ENCODE data around the gene TMA7.

TMA7 gene

GRCh38 chr3:48423883-48424695 lies 16.0 kb upstream of the TMA7 start:
- DNase-seq = no peak

GRCh38 chr3:48425281-48425812 lies 14.7 kb upstream of the TMA7 start:
- DNase-seq = no peak

- no peak for DNase-seq
These were observed 13.6 kb upstream of the TMA7 start for GRCh38 chr3:48426401-48426909.

- DNase-seq = no peak
These were observed 13.0 kb upstream of the TMA7 start for GRCh38 chr3:48426944-48427629.

- DNase-seq = no peak
These were observed 12.5 kb upstream of the TMA7 start for GRCh38 chr3:48427630-48427962.

- no peak for DNase-seq
These were observed 11.9 kb upstream of the TMA7 start for GRCh38 chr3:48428088-48428571.

GRCh38 chr3:48428572-48429316 lies 11.3 kb upstream of the TMA7 start:
- DNase-seq = no peak

GRCh38 chr3:48429317-48429959 lies 10.6 kb upstream of the TMA7 start:
- DNase-seq = peak; percentile 58 to 69

GRCh38 chr3:48429960-48430707 lies 9.9 kb upstream of the TMA7 start, which contains the start of gene PLXNB1:
PLXNB1 (minus strand) TSS chr3:48430086; CDS start chr3:48424611, 5,475 bp downstream.
- no peak for DNase-seq

- DNase-seq = no peak
These were observed 9.4 kb upstream of the TMA7 start for GRCh38 chr3:48430708-48431101.

- no peak for DNase-seq
These were observed 8.6 kb upstream of the TMA7 start for GRCh38 chr3:48431224-48432029.

- DNase-seq = no peak
These were observed 7.4 kb upstream of the TMA7 start for GRCh38 chr3:48432411-48433371.

- DNase-seq = no peak
These were observed 6.5 kb upstream of the TMA7 start for GRCh38 chr3:48433472-48434118.

GRCh38 chr3:48434591-48435222 lies 5.3 kb upstream of the TMA7 start:
- DNase-seq = no peak

GRCh38 chr3:48435223-48435595 lies 4.8 kb upstream of the TMA7 start:
- no peak for DNase-seq

GRCh38 chr3:48435774-48436476 lies 4.1 kb upstream of the TMA7 start:
- peak; percentile 88 to 89 for DNase-seq

GRCh38 chr3:48436477-48436787 lies 3.6 kb upstream of the TMA7 start:
- DNase-seq = no peak

- no peak for DNase-seq
These were observed 3.2 kb upstream of the TMA7 start for GRCh38 chr3:48436855-48437254.
